Left colon (tissue), 2 donors: ENCODE data around the gene PCNX1. TPM values are rescaled to one million over a fixed set of nuclear protein-coding genes. Genes with fewer than 3 reads are reported as not detected.

Experiments used
- ATAC-seq: fragments of 200-7000 bp; cut with Tn5 transposase; one replicate; pipeline ENCODE4 v1.9.1; 2020; ENCODE audit warnings: mild to moderate bottlenecking, moderate library complexity
- DNase-seq, 2 donors: peaks; one replicate each; pipeline ENCODE4 v3.0.0-alpha.2; 2020
- intact Hi-C, 2 donors: fragments of 100-400 bp; cut with DNase I in 1 of 2; cut with micrococcal nuclease in 1 of 2; formaldehyde crosslinking; loops; one replicate each; pipeline versions ENCODE4 v1.11.2 to v1.14.0; 2022; cut with DNase I, micrococcal nuclease
- total RNA-seq, 2 donors: library from RNA; stranded (reverse); fragmentation: NEBNext Ultra II Directional; extraction: Animal tissue kit (Norgen Biotek cat#: 25700); gene quantifications; one replicate each; pipeline ENCODE4 v1.2.1, GENCODE V29; 2021
- donor health status: DM: no; HTN: no; CAD: no.
- donor health status: DM: yes; HTN: yes; CAD: no.

Gene PCNX1
- total RNA-seq, 2 donors from 2014 or later, result 24.5 to 32.8 TPM

- intact Hi-C loops, result no loop called here
- DNase-seq, result no peak
- no peak for ATAC-seq
Measured at GRCh38 chr14:71096947-71097346, 189.7 kb downstream of the PCNX1 start.

GRCh38 chr14:71103662-71104484 is 196.6 kb downstream of the PCNX1 start:
- peak; percentile 85 for ATAC-seq
- intact Hi-C loops, result no loop called here
- no peak for DNase-seq

DNA sequence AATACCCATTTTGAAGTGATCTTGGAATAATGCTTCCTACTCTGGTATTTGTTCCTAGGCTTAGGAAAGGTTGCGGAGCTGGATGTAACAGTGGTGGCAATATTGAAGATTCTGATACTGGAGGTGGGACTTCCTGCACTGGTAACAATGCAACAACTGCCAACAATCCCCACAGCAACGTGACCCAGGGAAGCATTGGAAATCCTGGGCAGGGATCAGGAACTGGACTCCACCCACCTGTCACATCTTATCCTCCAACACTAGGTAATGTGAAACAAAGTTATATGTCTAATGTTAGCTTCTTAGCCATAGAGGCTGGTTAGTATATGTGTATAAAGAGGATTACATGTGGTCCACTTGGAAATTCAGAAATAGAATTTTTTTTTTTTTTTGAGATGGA is 197.9 kb downstream of the PCNX1 start:
- ATAC-seq, result peak; percentile 62
- DNase-seq, result no peak
- intact Hi-C loops, result no loop called here

DNA sequence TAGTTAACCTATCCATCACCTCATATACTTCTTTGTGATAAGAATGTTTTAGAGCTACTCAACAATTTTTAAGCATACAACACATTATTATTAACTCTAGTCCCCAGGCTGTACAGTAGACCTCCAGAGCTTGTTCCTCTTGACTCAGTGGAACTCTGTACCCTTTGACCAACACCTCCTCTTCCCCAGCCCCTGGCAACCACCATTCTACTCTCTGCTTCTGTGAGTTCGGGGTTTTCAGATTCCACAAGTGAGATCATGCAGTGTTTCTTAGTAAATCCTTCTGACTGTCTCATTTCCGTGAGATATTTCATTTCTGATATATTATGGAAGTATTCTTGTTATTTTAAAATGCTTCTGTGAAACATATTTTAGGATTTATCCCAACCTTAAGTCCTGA is 200.7 kb downstream of the PCNX1 start:
- DNase-seq (no peak), ATAC-seq (no peak)
- intact Hi-C loops, result no loop called here

GRCh38 chr14:71108398-71109119 is 201.3 kb downstream of the PCNX1 start:
- DNase-seq (no peak), ATAC-seq (no peak)
- intact Hi-C loops, result no loop called here

GRCh38 chr14:71113376-71113775 is 206.1 kb downstream of the PCNX1 start:
- DNase-seq (no peak), ATAC-seq (no peak)
- intact Hi-C loops, result no loop called here

- intact Hi-C loops, result no loop called here
- peak; percentile 46 for ATAC-seq
Measured at GRCh38 chr14:71114565-71114964, 207.3 kb downstream of the PCNX1 start.

DNA sequence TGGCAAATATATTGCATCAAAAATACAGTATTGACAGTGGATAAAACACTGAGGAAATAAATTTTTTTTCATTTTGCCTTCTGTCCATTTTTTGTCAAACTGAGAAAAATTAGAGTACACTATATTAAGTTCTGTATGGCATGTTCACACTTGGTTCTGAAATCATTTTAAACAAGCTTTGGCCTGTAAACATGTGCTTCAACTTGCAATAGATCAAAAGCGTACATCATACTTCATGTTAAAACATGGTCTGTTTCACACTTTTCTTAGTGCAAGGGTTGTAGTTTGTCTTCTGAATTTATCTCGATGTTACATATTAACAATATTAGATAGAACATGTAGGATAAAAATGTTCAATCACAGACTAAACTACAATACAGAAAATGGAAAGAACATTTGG is 208.0 kb downstream of the PCNX1 start:
- intact Hi-C loops, result no loop called here

More at GRCh38 chr14:71114565-71114964, 207.3 kb downstream of the PCNX1 start:
- no peak for DNase-seq

GRCh38 chr14:71115821-71116567 is 208.7 kb downstream of the PCNX1 start:
- DNase-seq, result no peak
- intact Hi-C loops, result no loop called here

More for the DNA sequence above, 208.0 kb downstream of the PCNX1 start:
- ATAC-seq (no peak), DNase-seq (no peak)

DNA sequence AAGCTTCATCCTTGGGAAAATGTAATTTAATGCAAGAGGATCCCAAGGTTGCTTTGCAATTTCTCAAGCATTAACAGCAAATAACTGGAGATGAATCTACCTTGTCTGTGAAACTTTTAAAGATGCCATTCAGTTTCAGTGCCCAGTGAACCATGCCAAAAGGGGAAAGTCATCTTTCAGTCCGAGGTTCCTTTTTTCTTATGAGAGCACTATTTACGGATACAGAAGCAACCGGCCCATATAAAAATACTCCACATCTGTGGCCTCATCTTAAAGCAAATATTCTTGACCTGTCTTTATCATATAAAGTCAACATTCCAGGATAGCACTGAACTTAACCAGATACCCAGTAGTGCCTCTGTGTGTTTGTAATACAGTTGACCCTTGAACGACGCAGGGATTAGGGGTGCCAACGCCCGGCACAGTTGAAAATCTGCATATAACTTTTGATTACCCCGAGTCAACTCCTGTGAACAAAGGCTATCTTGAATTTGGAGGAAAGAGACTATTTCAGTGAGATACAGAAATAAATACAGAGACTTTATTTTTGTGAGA is 209.4 kb downstream of the PCNX1 start:
- DNase-seq, result peak; percentile 55 to 67
- peak; percentile 84 for ATAC-seq

More at GRCh38 chr14:71115821-71116567, 208.7 kb downstream of the PCNX1 start:
- no peak for ATAC-seq

GRCh38 chr14:71117839-71118743 is 210.8 kb downstream of the PCNX1 start:
- DNase-seq, result peak; percentile 43 to 48
- ATAC-seq, result peak; percentile 69
- intact Hi-C loops, result no loop called here

More for the DNA sequence above, 209.4 kb downstream of the PCNX1 start:
- intact Hi-C loops, result no loop called here

- intact Hi-C loops, result no loop called here
- no peak for DNase-seq
- no peak for ATAC-seq
Measured at GRCh38 chr14:71119075-71119474, 211.8 kb downstream of the PCNX1 start.

DNA sequence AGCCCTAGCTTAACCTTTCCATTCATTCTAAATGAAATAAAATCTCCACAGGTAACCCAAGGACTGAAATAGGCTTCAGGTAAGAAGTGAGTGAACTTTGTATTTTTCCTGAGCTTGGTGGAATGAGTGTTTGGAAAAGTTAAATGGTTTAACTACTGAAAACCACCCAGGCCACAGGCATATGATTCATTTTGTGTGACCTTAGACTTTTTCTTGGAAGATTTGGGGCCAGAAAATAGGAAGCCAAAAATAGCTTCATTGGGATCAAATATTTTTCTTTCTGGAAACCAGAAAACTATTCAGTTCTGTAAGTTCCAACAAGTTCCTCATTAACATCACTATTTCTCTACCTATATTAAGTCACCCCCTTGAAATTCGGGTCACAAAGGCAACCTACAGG is 212.6 kb downstream of the PCNX1 start:
- intact Hi-C loops, result no loop called here
- ATAC-seq, result no peak
- no peak for DNase-seq

GRCh38 chr14:71121001-71121400 is 213.7 kb downstream of the PCNX1 start:
- DNase-seq (no peak), ATAC-seq (peak; percentile 35)
- intact Hi-C loops, result no loop called here

DNA sequence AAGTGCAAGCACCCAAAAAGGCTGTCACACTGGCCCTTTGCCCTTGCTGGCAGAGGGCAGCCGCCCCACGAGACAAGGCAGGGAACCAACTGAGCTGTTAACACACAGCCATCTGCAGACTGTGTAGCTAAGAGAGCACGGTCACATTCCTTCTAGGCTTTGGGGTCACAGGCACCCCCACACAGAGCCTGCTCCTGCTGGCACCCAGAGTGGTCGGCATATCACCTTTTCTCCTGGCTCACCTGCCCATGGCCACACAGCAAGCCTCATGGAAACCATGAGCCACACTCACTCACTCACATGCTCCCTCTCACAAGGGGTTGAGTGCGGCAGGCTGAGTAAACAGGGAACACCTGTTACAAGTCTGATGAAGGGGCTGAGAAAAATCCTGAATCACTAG is 214.5 kb downstream of the PCNX1 start:
- ATAC-seq, result no peak
- intact Hi-C loops, result no loop called here
- DNase-seq, result no peak

- no peak for DNase-seq
- intact Hi-C loops, result no loop called here
- peak; percentile 33 for ATAC-seq
Measured at GRCh38 chr14:71122866-71123565, 215.8 kb downstream of the PCNX1 start.

DNA sequence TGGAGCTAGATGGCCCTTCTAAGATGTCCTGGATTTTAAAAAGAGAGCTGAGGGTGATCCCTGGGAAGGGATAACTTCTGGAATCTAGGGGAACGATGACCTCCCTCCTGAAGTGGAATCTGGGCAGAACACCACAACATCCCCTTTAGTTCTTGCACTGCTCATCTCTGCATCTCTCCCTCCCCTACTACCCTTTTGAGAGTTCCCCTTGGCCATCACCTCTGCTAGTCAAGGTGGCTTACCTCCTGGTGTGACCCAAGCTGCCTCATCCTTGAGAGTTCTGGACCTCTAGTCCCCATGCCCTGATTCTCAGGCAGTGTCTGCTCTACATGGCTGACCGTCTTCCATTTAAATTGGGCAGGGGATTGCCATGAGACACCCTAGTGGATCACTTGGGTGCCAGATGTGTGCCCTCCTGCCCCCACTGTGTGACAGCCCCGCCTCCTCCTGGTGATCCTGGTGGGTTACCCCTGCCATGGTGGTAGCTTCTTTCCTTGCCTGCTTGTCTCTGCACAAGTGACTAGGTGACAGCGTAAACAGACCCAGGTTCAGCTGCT is 216.4 kb downstream of the PCNX1 start:
- intact Hi-C loops, result no loop called here
- DNase-seq, result no peak
- ATAC-seq, result no peak
